B cell (primary cell): ENCODE data around the gene AAR2.

Experiments used
- EZH2 ChIP-seq: IDR thresholded peaks from 2 replicates; pipeline ENCODE4 v1.6.1; 2012; ENCODE audit warnings: borderline replicate concordance, low read depth, mild to moderate bottlenecking, moderate library complexity, low read length; ENCODE audit not compliant: insufficient read depth, poor library complexity, severe bottlenecking
- TF ChIP-seq, protein P1 (sequence below): fragments of 200-600 bp; IDR thresholded peaks from one replicate; pipeline ENCODE4 v1.8.0; 2022; ENCODE audit warnings: antibody characterized with exemption, mild to moderate bottlenecking

DNA sequence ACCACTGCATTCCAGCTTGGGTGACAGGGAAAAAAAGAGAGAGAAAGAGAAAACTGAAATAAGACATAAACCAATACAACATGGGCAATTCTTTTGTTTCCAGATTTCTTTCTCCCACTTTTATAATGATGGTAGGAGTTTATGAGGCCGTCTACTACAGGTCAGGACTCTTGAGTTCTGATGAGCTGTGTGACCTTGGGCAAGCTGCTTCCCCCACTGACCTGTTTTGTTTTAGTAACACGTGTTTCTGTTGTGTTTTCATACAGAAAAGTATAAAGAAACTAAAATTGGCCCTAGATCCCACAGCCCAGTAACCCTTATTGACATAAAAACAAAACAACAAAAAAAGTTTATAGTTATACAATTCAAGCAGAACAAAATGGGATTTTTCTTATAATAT lies 22.9 kb upstream of the AAR2 start:
- TF ChIP-seq, protein P1, sequence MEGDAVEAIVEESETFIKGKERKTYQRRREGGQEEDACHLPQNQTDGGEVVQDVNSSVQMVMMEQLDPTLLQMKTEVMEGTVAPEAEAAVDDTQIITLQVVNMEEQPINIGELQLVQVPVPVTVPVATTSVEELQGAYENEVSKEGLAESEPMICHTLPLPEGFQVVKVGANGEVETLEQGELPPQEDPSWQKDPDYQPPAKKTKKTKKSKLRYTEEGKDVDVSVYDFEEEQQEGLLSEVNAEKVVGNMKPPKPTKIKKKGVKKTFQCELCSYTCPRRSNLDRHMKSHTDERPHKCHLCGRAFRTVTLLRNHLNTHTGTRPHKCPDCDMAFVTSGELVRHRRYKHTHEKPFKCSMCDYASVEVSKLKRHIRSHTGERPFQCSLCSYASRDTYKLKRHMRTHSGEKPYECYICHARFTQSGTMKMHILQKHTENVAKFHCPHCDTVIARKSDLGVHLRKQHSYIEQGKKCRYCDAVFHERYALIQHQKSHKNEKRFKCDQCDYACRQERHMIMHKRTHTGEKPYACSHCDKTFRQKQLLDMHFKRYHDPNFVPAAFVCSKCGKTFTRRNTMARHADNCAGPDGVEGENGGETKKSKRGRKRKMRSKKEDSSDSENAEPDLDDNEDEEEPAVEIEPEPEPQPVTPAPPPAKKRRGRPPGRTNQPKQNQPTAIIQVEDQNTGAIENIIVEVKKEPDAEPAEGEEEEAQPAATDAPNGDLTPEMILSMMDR: no peak
- TF ChIP-seq EZH2: no peak
